ENCODE measurements around the gene MED16.
"Not testable (repeated sequence)": the region's sequence is repeated elsewhere in the genome, so short reads cannot be mapped to it uniquely, and the experiment has no call there.

The MED16 gene

GRCh38 chr19:855142-855541 is 37.8 kb downstream of the MED16 start:
- DNase-seq (ENCODE audit: low read depth in 3 of 3, low spot score in 1 of 3), result no peak

GRCh38 chr19:854549-854948 is 38.4 kb downstream of the MED16 start:
- DNase-seq (ENCODE audit: low read depth in 3 of 3, low spot score in 1 of 3), result no peak

- not testable (repeated sequence) for DNase-seq (ENCODE audit: low read depth in 3 of 3, low spot score in 1 of 3)
Measured at GRCh38 chr19:853614-854220, 39.3 kb downstream of the MED16 start.

GRCh38 chr19:853014-853585 is 39.9 kb downstream of the MED16 start:
- DNase-seq (ENCODE audit: low read depth in 3 of 3, low spot score in 1 of 3), result no peak

- no peak for DNase-seq (ENCODE audit: low read depth in 3 of 3, low spot score in 1 of 3)
Measured at GRCh38 chr19:852136-853013, 40.6 kb downstream of the MED16 start, which contains the start of gene ELANE. Gene ELANE (plus strand): TSS chr19:852303. CDS start chr19:852329, 26 bp downstream.

- DNase-seq (ENCODE audit: low read depth in 3 of 3, low spot score in 1 of 3), result no peak
Measured at GRCh38 chr19:850979-851335, 42.0 kb downstream of the MED16 start.

- no peak for DNase-seq (ENCODE audit: low read depth in 3 of 3, low spot score in 1 of 3)
Measured at GRCh38 chr19:850221-850978, 42.6 kb downstream of the MED16 start.

- not testable (repeated sequence) for DNase-seq (ENCODE audit: low read depth in 3 of 3, low spot score in 1 of 3)
Measured at GRCh38 chr19:849195-849594, 43.8 kb downstream of the MED16 start.

GRCh38 chr19:848386-848921 is 44.5 kb downstream of the MED16 start:
- no peak for DNase-seq (ENCODE audit: low read depth in 3 of 3, low spot score in 1 of 3)

GRCh38 chr19:845707-846521 is 47.1 kb downstream of the MED16 start:
- no peak for DNase-seq (ENCODE audit: low read depth in 3 of 3, low spot score in 1 of 3)

GRCh38 chr19:844546-844971 is 48.4 kb downstream of the MED16 start:
- no peak for DNase-seq (ENCODE audit: low read depth in 3 of 3, low spot score in 1 of 3)

GRCh38 chr19:843836-844545 is 49.0 kb downstream of the MED16 start:
- no peak for DNase-seq (ENCODE audit: low read depth in 3 of 3, low spot score in 1 of 3)

GRCh38 chr19:843180-843835 is 49.7 kb downstream of the MED16 start:
- no peak for DNase-seq (ENCODE audit: low read depth in 3 of 3, low spot score in 1 of 3)

- not testable (repeated sequence) for DNase-seq (ENCODE audit: low read depth in 3 of 3, low spot score in 1 of 3)
Measured at GRCh38 chr19:842802-843179, 50.2 kb downstream of the MED16 start.

- no peak for DNase-seq (ENCODE audit: low read depth in 3 of 3, low spot score in 1 of 3)
Measured at GRCh38 chr19:840519-841206, 52.3 kb downstream of the MED16 start, which contains the start of gene PRTN3. Gene PRTN3 (plus strand): TSS chr19:840999. CDS start chr19:841009, 10 bp downstream.

- no peak for DNase-seq (ENCODE audit: low read depth in 3 of 3, low spot score in 1 of 3)
Measured at GRCh38 chr19:835210-835810, 57.7 kb downstream of the MED16 start.

- DNase-seq (ENCODE audit: low read depth in 3 of 3, low spot score in 1 of 3), result no peak
Measured at GRCh38 chr19:834216-834615, 58.8 kb downstream of the MED16 start.
